Measurements from ENCODE around the gene ZNF691.
A peak's percentile ranks its signal among the peaks of the same experiment; 100 is the strongest.
"Not testable (repeated sequence)": the region's sequence is repeated elsewhere in the genome, so short reads cannot be mapped to it uniquely, and the experiment has no call there.

Gene ZNF691, protein sequence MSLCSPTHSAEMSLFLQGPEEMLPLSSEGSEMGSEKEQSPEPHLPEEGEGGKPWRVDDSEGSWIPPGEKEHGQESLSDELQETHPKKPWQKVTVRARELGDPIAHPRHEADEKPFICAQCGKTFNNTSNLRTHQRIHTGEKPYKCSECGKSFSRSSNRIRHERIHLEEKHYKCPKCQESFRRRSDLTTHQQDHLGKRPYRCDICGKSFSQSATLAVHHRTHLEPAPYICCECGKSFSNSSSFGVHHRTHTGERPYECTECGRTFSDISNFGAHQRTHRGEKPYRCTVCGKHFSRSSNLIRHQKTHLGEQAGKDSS

GRCh38 chr1:42846257-42847110, at the start of gene ZNF691:
ZNF691 (plus strand) TSS chr1:42846613; CDS start chr1:42849659, 3,046 bp downstream.
- in situ Hi-C loops (cut with HindIII; ENCODE audit: low pct_ligation_motif_present, low pct_unique_long_range_greater_than_20kb, low sequenced_read_pairs) = no loop called here

GRCh38 chr1:42797414-42797813, 49.0 kb upstream of the ZNF691 start:
- DNase-seq = no peak
- in situ Hi-C loops (cut with HindIII; ENCODE audit: low pct_ligation_motif_present, low pct_unique_long_range_greater_than_20kb, low sequenced_read_pairs) = no loop called here

More at GRCh38 chr1:42846257-42847110, at the start of gene ZNF691:
- DNase-seq = peak; percentile 94

DNA sequence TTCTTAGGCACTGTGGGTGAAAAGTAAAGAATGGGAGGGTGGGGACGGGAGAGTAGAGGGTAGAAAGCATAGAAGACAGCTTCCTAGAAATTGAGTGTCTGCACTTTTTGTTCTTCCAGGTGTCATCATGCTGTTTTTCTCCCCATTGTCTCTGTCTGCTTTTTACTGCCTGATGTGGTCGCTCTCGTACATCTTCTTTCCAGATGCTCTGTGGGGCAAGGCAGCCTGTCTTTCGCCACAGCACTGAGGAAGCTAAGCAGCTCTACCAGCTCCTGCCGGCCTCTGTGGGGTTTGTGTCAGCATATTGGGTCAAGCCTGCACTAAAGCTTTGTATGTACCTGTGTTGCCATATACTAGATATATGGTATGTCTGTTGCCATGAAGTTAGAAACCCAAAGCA, 48.4 kb upstream of the ZNF691 start:
- in situ Hi-C loops (cut with HindIII; ENCODE audit: low pct_ligation_motif_present, low pct_unique_long_range_greater_than_20kb, low sequenced_read_pairs) = no loop called here
- no peak for DNase-seq

DNA sequence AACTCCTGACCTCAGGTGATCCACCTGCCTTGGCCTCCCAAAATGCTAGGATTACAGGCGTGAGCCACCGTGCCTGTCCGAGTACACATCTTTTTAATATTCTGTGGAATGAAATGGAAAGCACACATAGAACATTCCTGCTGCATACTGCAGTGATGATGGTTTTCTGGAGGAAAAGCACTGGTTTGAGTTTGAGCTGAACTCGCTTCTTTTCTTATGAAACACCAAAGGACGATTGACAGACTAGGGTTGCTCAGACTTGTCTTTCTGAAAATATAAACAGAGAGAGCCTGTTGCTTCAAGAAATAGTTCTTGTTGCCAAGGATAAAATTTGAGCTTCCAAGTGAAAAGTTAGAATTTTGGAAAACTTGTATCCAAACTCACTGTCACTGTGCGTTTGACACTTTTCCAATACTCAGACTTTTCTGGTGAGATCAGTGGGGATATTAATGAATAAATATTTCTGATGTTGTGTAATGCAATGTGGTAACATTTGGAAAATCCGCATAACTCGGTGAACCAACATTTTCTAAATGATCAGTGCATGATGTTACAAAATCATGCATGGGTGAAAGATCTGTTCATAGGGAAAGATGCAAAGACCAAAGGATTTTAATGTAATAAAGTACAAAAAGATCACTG, 44.5 kb upstream of the ZNF691 start:
- in situ Hi-C loops (cut with HindIII; ENCODE audit: low pct_ligation_motif_present, low pct_unique_long_range_greater_than_20kb, low sequenced_read_pairs) = no loop called here
- DNase-seq = no peak

GRCh38 chr1:42806171-42806570, 40.2 kb upstream of the ZNF691 start:
- in situ Hi-C loops (cut with HindIII; ENCODE audit: low pct_ligation_motif_present, low pct_unique_long_range_greater_than_20kb, low sequenced_read_pairs) = no loop called here
- no peak for DNase-seq

DNA sequence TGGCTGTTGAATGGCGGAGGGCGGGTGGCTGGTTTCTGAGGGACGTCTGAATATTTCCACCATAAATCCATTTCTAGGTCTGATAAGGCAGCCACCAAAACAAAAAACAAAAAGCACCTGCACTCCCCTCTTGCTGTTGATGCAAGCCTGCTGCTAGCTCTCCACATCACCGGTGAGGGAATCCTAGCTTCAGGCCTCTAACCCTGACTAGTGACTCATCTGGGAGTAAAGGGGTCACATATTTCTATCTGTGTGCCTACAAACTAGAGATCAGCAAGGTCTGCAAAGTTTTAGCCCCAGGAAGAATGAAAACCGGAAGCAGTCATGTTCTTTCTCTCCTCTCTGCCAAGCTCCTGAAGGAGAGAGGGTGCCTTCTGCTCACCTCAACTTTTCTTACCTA, 39.8 kb upstream of the ZNF691 start:
- no peak for DNase-seq
- in situ Hi-C loops (cut with HindIII; ENCODE audit: low pct_ligation_motif_present, low pct_unique_long_range_greater_than_20kb, low sequenced_read_pairs) = no loop called here

DNA sequence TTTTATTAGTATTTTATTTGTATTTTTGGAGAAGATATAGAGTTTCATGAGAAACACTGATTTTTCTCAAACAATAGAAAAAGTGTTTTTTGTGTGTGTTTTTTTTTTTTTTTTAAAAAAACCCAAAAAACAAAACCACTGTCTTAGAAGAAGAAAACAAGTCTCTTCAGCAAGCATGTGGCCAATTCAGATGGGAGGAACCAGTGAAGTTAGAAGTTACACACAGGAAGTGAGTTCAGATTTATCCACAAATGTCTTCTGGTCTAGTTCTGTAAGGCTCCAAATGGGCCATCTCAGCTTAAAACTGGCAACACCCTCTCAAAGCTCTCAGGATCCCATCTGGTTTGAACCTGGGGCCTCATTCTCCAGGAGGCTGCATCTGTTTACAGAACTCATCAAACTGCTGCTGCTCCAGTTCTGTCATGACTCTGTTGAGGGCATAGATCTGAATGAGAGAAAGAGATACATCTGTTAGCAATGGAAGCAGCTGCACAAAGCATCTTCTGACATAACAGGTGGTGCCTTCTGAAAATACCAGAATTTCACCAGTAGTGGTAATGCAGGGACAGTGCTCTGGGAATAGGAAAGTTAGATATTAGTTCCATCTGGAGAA, 39.3 kb upstream of the ZNF691 start:
- no peak for DNase-seq
- in situ Hi-C loops (cut with HindIII; ENCODE audit: low pct_ligation_motif_present, low pct_unique_long_range_greater_than_20kb, low sequenced_read_pairs) = no loop called here

GRCh38 chr1:42814815-42815214, 31.6 kb upstream of the ZNF691 start:
- in situ Hi-C loops (cut with HindIII; ENCODE audit: low pct_ligation_motif_present, low pct_unique_long_range_greater_than_20kb, low sequenced_read_pairs); DNase-seq: not testable (repeated sequence)

- DNase-seq = peak; percentile 4
- in situ Hi-C loops (cut with HindIII; ENCODE audit: low pct_ligation_motif_present, low pct_unique_long_range_greater_than_20kb, low sequenced_read_pairs) = no loop called here
Measured at GRCh38 chr1:42815941-42816584, 30.4 kb upstream of the ZNF691 start.

DNA sequence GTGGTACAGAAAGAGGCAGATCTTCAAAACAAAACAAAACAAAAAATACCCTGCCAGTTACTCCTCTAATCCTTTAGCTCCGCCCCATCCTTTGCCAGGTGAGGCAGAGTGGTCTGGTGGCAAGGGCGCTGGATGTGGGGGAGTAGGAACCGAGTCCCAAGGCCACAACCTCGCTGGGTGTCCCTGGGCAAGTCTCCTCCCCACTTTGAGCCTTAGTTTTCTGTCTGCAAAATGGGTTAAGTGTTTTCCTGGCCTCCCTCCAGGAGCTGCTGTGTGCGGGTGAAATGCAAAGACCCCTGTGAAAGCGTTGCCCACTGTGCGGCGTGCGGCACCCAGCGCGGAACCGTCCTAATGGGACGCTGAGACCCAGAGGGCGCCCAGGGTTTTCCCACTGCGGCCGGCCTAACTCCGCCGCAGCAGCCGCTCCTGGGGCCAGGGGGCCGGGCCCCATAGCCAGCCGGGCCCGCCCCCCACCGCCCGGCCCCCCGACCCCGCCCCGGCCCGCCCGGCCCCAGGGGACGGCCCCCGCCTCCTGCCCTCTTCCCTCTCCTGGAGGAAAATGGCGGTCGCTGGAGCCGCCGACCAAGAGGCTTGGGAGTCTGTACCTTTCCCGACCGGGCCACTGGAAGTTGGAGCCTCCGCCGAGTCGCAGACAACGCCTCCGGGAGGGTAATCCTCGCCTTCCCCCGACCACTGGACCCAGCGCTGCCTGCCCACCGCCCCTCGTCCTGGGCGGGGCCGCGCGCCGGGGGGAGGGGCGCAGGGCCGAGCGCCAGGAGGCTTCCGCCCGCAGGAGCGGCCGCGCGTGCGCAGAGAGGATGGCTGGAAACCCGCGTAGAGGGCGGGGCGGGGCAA, 29.6 kb upstream of the ZNF691 start, which contains the start of the genes ERMAP and SVBP:
ERMAP (plus strand) TSS at position 538 of the 855 bp plus-strand sequence. CDS start 13,327 bp downstream, outside the sequence.
SVBP (minus strand) TSS at position 813 of the 855 bp plus-strand sequence. CDS start 853 bp downstream, outside the sequence.
- in situ Hi-C loops (cut with HindIII; ENCODE audit: low pct_ligation_motif_present, low pct_unique_long_range_greater_than_20kb, low sequenced_read_pairs) = no loop called here
- peak; percentile 80 for DNase-seq

GRCh38 chr1:42817440-42817767, 29.0 kb upstream of the ZNF691 start:
- no peak for DNase-seq
- in situ Hi-C loops (cut with HindIII; ENCODE audit: low pct_ligation_motif_present, low pct_unique_long_range_greater_than_20kb, low sequenced_read_pairs) = no loop called here

DNA sequence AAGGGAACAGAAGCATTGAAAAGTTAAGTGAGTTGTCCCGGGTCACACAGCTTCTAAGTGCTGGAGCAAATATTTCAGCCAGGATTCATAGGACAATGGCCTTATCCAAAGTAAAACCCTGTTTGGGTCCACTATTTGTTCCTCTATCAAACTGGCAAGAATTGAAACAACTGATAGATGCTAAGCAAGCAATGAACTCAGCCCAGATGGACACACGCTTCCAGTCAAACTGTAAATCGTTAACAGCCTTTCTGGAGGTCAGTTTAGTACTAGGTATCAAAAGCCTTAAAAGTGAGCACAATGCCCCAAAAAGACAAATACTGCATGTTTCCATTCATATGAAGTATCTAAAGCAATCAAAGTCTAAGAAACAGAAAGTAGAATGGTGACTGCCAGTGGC, 28.4 kb upstream of the ZNF691 start:
- in situ Hi-C loops (cut with HindIII; ENCODE audit: low pct_ligation_motif_present, low pct_unique_long_range_greater_than_20kb, low sequenced_read_pairs) = no loop called here
- no peak for DNase-seq

DNA sequence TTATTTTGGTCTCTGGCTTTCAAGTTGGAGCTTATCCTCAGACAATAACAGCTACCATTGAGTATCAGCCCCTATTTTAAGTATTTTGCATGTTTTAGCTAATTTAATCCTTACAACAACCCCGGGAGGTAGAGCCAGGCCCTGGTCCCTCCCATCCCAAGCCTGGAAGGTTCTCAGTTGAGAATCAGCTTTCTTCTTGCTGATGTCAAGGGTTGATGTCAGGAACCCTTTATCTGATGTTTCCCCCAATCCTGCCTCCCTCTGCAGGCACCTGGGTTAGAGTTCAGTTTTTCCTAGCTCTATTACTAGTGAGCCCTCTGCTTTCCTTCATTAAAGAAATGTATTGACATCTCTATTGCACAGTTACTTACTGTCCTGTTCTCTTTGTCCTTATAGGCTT, 25.6 kb upstream of the ZNF691 start:
- in situ Hi-C loops (cut with HindIII; ENCODE audit: low pct_ligation_motif_present, low pct_unique_long_range_greater_than_20kb, low sequenced_read_pairs) = no loop called here
- DNase-seq = no peak

DNA sequence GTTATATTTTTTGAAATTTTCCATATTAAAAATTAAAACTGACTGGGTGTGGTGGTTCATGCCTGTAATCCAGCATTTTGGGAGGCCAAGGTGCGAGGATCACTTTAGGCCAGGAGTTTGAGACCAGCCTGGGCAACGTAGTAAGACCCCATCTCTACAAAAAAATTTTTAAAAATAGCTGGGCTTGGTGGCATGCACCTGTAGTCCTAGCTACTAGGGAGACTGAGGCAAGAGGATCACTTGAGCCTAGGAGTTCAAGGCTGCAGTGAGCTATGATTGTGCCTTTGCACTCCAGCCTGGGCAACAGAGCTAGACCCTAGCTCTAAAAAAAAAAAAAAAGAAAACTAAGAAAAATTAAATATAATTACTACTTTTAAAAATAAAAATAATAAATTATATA, 24.7 kb upstream of the ZNF691 start:
- in situ Hi-C loops (cut with HindIII; ENCODE audit: low pct_ligation_motif_present, low pct_unique_long_range_greater_than_20kb, low sequenced_read_pairs) = no loop called here
- no peak for DNase-seq

GRCh38 chr1:42822800-42823392, 23.5 kb upstream of the ZNF691 start:
- in situ Hi-C loops (cut with HindIII; ENCODE audit: low pct_ligation_motif_present, low pct_unique_long_range_greater_than_20kb, low sequenced_read_pairs) = no loop called here
- no peak for DNase-seq

DNA sequence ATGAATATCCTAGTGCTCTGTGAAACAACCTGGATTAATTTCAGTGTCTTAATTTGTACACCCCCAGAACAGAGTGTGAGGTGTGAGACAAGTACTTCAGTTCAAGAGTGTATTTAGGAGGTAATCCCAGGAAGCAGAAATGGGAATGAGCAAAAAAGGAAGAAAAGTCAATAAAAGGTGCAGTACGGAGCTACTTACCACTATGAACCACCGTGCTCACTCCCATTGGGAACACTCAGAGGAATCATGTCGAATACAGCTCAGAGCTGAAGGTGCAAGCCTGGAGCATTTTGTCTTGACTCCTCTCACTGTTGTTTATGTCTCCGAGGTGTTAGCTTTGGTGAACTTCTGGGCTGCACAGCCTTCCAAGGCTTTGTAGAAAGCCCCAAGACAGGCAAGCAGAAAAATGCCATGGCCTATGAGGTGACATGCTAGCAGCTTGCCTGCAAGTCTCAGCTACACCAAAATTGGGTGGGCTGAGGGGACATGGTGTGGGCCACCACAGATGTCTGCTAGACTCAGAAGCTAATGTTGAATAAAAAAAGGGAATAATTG, 21.9 kb upstream of the ZNF691 start:
- no peak for DNase-seq
- in situ Hi-C loops (cut with HindIII; ENCODE audit: low pct_ligation_motif_present, low pct_unique_long_range_greater_than_20kb, low sequenced_read_pairs) = no loop called here
